DND-41 (cell line): Measurements from ENCODE around the gene SHB.

Experiments used
- EZH2 ChIP-seq: IDR thresholded peaks from 3 replicates; pipeline ENCODE4 v1.6.1; 2012; ENCODE audit warnings: borderline replicate concordance, low read depth, mild to moderate bottlenecking, moderate library complexity, low read length, inconsistent platforms; ENCODE audit not compliant: severe bottlenecking
- TF ChIP-seq, protein P1 (sequence below): IDR thresholded peaks from 2 replicates; pipeline ENCODE4 v1.5.1; 2012; ENCODE audit warnings: borderline replicate concordance, low read length, moderate library complexity, mild to moderate bottlenecking; ENCODE audit not compliant: poor library complexity, severe bottlenecking; ENCODE audit errors: extremely low read depth

DNA sequence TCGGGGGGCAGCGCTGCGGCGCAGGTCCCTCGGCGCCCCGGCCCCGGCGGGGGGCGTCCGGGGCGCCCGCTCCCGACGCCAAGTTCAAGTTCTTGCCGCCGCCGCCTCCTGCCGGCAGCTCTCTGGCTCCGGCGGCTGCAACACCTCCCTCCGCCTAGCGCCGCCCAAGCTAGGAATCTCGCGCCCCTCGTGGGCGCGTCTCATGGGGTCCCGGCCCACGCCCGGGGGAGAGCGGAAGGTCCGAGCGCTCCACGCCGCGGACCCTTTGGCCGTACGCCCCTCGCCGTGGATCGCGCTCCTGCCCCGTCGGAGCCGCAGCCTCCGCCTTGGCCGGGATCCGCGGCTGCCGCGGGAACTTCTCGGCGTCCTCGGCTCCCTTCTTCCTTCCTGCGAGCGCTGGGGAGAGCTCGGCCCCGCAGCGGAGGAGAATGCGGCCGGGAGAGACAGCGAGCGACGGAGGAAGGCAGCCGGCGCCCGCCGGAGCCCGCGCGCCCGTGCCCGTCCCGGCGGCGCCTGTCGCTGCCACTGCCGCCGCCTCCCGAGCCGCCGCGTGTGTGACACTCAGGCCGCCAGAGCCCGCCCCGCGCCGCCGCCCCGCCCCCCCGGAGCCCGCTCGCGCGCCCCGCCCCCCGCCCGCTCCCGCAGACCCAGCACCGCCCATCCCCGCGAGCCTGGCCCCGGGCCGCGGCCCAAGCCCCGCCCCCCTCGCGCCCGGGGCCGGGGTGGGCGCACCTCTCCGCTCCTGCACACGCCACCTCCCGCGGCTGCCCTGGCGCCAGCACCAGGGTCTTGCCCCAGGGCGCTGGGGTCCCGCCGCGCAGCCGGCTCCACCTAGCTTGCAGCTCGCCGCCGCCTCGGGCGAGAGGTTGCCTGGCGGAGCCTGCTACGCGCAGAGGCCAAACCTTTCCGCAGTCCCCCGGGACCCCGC, at the start of gene SHB:
- TF ChIP-seq, protein P1, sequence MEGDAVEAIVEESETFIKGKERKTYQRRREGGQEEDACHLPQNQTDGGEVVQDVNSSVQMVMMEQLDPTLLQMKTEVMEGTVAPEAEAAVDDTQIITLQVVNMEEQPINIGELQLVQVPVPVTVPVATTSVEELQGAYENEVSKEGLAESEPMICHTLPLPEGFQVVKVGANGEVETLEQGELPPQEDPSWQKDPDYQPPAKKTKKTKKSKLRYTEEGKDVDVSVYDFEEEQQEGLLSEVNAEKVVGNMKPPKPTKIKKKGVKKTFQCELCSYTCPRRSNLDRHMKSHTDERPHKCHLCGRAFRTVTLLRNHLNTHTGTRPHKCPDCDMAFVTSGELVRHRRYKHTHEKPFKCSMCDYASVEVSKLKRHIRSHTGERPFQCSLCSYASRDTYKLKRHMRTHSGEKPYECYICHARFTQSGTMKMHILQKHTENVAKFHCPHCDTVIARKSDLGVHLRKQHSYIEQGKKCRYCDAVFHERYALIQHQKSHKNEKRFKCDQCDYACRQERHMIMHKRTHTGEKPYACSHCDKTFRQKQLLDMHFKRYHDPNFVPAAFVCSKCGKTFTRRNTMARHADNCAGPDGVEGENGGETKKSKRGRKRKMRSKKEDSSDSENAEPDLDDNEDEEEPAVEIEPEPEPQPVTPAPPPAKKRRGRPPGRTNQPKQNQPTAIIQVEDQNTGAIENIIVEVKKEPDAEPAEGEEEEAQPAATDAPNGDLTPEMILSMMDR = peak; percentile 49
- TF ChIP-seq EZH2 = no peak
